Measurements from ENCODE around the gene ARSI. TPM values are rescaled to one million over a fixed set of nuclear protein-coding genes. Genes with fewer than 3 reads are reported as not detected.

ARSI gene
- polyA plus RNA-seq, 1 of the 3 experiments (the other 2 are of a cell fraction), result 0.20 TPM

DNA sequence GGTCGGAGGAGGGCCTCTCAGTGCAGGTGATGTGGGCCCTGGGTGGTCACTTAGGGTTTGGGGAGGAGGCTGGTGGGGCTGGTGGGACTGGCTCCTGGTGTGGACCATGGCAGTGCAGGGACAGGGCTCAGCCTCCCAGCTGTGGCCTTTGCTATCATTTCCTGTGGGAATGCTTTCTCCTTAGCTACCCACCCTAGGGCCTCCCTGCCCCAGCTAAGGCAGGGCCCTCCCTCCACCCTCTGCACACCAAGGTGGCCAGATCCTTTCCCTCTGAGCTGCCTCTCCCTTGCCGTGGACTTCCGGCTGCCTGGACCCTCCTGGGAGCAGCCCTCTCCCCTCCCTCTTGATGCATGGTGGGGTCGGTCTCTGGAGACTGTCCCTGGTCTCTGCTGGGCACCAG lies 22.7 kb upstream of the ARSI start:
- H3K4me1 ChIP-seq (ENCODE audit: control insufficient read depth in 1 of 2, insufficient read depth in 2 of 2, low read depth in 1 of 2, low read length in 1 of 2), result no peaks in the 10 kb centered on the region
- H3F3A ChIP-seq (replicated peaks; ENCODE audit: insufficient read depth), result peaks cover 6% of the 10 kb centered on the region
- DNase-seq, result no peak
- no peaks in the 10 kb centered on the region for H3K27me3 ChIP-seq (ENCODE audit: insufficient read depth)
- H3K79me2 ChIP-seq (ENCODE audit: insufficient read depth), result no peaks in the 10 kb centered on the region
- H3K9me2 ChIP-seq, result no peaks in the 10 kb centered on the region
- no peak overlapping the region for H3K4me3 ChIP-seq (ENCODE audit: low read depth in 2 of 2, low read length in 1 of 2)
- ChIA-PET POLR2A (no interaction called here), CTCF (interaction anchor here (0.6 kb wide), 1 partner anchor 19 kb away, joined by 3 read pairs; no protein-coding TSS in a partner anchor)
- H3K36me3 ChIP-seq (replicated peaks in 1 of 2; ENCODE audit: control insufficient read depth in 1 of 2, insufficient read depth in 2 of 2, low read length in 1 of 2), result no peaks in the 10 kb centered on the region
- H3K27ac ChIP-seq (ENCODE audit: low read depth in 2 of 2, low read length in 1 of 2), result no peak overlapping the region
- 97% methylated on average over 4 of the region's 4 CpGs for WGBS (ENCODE audit: low lambda C conversion rate)
- no peaks in the 10 kb centered on the region for H3K9me3 ChIP-seq
- no peak overlapping the region for H3K9ac ChIP-seq
- no peak overlapping the region for H2AFZ ChIP-seq (ENCODE audit: low read depth)
- no peaks in the 10 kb centered on the region for H4K20me1 ChIP-seq (ENCODE audit: insufficient read depth)
- TF ChIP-seq NFIC (IDR thresholded peaks at IDR 0.05; ENCODE audit: borderline replicate concordance), result no peak
- no peak for TF ChIP-seq POLR2AphosphoS5 (IDR thresholded peaks at IDR 0.05; ENCODE audit: low read depth, low read length)
- no peak for TF ChIP-seq EP300 (IDR thresholded peaks at IDR 0.05; ENCODE audit: borderline replicate concordance in 1 of 2, low read depth in 1 of 2, low read length in 1 of 2)
- TF ChIP-seq, protein P1, sequence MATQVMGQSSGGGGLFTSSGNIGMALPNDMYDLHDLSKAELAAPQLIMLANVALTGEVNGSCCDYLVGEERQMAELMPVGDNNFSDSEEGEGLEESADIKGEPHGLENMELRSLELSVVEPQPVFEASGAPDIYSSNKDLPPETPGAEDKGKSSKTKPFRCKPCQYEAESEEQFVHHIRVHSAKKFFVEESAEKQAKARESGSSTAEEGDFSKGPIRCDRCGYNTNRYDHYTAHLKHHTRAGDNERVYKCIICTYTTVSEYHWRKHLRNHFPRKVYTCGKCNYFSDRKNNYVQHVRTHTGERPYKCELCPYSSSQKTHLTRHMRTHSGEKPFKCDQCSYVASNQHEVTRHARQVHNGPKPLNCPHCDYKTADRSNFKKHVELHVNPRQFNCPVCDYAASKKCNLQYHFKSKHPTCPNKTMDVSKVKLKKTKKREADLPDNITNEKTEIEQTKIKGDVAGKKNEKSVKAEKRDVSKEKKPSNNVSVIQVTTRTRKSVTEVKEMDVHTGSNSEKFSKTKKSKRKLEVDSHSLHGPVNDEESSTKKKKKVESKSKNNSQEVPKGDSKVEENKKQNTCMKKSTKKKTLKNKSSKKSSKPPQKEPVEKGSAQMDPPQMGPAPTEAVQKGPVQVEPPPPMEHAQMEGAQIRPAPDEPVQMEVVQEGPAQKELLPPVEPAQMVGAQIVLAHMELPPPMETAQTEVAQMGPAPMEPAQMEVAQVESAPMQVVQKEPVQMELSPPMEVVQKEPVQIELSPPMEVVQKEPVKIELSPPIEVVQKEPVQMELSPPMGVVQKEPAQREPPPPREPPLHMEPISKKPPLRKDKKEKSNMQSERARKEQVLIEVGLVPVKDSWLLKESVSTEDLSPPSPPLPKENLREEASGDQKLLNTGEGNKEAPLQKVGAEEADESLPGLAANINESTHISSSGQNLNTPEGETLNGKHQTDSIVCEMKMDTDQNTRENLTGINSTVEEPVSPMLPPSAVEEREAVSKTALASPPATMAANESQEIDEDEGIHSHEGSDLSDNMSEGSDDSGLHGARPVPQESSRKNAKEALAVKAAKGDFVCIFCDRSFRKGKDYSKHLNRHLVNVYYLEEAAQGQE (IDR thresholded peaks at IDR 0.05; ENCODE audit: low read depth, low read length), result no peak
- TF ChIP-seq, protein P2, sequence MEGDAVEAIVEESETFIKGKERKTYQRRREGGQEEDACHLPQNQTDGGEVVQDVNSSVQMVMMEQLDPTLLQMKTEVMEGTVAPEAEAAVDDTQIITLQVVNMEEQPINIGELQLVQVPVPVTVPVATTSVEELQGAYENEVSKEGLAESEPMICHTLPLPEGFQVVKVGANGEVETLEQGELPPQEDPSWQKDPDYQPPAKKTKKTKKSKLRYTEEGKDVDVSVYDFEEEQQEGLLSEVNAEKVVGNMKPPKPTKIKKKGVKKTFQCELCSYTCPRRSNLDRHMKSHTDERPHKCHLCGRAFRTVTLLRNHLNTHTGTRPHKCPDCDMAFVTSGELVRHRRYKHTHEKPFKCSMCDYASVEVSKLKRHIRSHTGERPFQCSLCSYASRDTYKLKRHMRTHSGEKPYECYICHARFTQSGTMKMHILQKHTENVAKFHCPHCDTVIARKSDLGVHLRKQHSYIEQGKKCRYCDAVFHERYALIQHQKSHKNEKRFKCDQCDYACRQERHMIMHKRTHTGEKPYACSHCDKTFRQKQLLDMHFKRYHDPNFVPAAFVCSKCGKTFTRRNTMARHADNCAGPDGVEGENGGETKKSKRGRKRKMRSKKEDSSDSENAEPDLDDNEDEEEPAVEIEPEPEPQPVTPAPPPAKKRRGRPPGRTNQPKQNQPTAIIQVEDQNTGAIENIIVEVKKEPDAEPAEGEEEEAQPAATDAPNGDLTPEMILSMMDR (IDR thresholded peaks at IDR 0.05), result no peak
- TF ChIP-seq RFX5 (IDR thresholded peaks at IDR 0.05; ENCODE audit: low read length), result no peak
- TF ChIP-seq, protein P3, sequence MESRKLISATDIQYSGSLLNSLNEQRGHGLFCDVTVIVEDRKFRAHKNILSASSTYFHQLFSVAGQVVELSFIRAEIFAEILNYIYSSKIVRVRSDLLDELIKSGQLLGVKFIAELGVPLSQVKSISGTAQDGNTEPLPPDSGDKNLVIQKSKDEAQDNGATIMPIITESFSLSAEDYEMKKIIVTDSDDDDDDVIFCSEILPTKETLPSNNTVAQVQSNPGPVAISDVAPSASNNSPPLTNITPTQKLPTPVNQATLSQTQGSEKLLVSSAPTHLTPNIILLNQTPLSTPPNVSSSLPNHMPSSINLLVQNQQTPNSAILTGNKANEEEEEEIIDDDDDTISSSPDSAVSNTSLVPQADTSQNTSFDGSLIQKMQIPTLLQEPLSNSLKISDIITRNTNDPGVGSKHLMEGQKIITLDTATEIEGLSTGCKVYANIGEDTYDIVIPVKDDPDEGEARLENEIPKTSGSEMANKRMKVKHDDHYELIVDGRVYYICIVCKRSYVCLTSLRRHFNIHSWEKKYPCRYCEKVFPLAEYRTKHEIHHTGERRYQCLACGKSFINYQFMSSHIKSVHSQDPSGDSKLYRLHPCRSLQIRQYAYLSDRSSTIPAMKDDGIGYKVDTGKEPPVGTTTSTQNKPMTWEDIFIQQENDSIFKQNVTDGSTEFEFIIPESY (IDR thresholded peaks at IDR 0.05; ENCODE audit: borderline replicate concordance, low read depth), result no peak
- TF ChIP-seq YY1 (IDR thresholded peaks at IDR 0.05; ENCODE audit: low read depth), result no peak
- no peak for TF ChIP-seq FOXM1 (IDR thresholded peaks at IDR 0.05; ENCODE audit: low read depth)
- TF ChIP-seq SIN3A (IDR thresholded peaks at IDR 0.05; ENCODE audit: borderline replicate concordance, low read depth, low read length), result no peak
- TF ChIP-seq JUND (IDR thresholded peaks at IDR 0.05), result no peak
- TF ChIP-seq, protein P4, sequence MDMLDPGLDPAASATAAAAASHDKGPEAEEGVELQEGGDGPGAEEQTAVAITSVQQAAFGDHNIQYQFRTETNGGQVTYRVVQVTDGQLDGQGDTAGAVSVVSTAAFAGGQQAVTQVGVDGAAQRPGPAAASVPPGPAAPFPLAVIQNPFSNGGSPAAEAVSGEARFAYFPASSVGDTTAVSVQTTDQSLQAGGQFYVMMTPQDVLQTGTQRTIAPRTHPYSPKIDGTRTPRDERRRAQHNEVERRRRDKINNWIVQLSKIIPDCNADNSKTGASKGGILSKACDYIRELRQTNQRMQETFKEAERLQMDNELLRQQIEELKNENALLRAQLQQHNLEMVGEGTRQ (IDR thresholded peaks at IDR 0.05; ENCODE audit: borderline replicate concordance, low read depth, low read length), result no peak
- TF ChIP-seq NRF1 (IDR thresholded peaks at IDR 0.05; ENCODE audit: low read depth, low read length), result no peak
- no peak for TF ChIP-seq FOXJ3 (CRISPR knock-in tag; IDR thresholded peaks at IDR 0.05)
- TF ChIP-seq, protein P5, sequence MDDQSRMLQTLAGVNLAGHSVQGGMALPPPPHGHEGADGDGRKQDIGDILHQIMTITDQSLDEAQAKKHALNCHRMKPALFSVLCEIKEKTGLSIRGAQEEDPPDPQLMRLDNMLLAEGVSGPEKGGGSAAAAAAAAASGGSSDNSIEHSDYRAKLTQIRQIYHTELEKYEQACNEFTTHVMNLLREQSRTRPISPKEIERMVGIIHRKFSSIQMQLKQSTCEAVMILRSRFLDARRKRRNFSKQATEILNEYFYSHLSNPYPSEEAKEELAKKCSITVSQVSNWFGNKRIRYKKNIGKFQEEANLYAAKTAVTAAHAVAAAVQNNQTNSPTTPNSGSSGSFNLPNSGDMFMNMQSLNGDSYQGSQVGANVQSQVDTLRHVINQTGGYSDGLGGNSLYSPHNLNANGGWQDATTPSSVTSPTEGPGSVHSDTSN (IDR thresholded peaks at IDR 0.05), result no peak
- TF ChIP-seq MEF2A (IDR thresholded peaks at IDR 0.05; ENCODE audit: borderline replicate concordance, low read depth), result no peak
- no peak for TF ChIP-seq GATA2 (CRISPR knock-in tag; IDR thresholded peaks at IDR 0.05)
- no peak for TF ChIP-seq SMC3 (IDR thresholded peaks at IDR 0.05; ENCODE audit: low read depth, low read length)
- no peak overlapping the region for H3K4me2 ChIP-seq
